ENCODE results near the gene DHCR24. TPM values are rescaled to one million over a fixed set of nuclear protein-coding genes. Genes with fewer than 3 reads are reported as not detected.

The DHCR24 gene
- total and polyA plus RNA-seq, 3 experiments from 2014 or later, result 2.6 to 59.8 (median 54.6) TPM

- DNase-seq, result no peak
- Histone ChIP-seq H3K36me3 (ENCODE audit: insufficient read depth, low read length) (no peaks in the 10 kb centered on the region), H3K4me1 (ENCODE audit: insufficient read depth, low read length) (no peaks in the 10 kb centered on the region), H3K4me3 (ENCODE audit: low read length) (no peak overlapping the region), H3K27me3 (ENCODE audit: insufficient read depth, low read length, poor library complexity, severe bottlenecking) (no peaks in the 10 kb centered on the region), H3K9me3 (ENCODE audit: low read length) (no peaks in the 10 kb centered on the region), H3K27ac (ENCODE audit: low read depth, low read length) (no peak overlapping the region)
- Mint-ChIP-seq H3K36me3 (peaks cover 0 to 11% (median 3%) of the 10 kb centered on the region in 3 donors), H3K27me3 (no peaks in the 10 kb centered on the region), H3K4me1 (no peaks in the 10 kb centered on the region), H3K9me3 (no peaks in the 10 kb centered on the region), H3K27ac (no peak overlapping the region), H3K4me3 (no peak overlapping the region)
- CTCF ChIA-PET, result no interaction called here
- POLR2A ChIA-PET, result no interaction called here
Measured at GRCh38 chr1:54844564-54844963, 42.4 kb downstream of the DHCR24 start.

DNA sequence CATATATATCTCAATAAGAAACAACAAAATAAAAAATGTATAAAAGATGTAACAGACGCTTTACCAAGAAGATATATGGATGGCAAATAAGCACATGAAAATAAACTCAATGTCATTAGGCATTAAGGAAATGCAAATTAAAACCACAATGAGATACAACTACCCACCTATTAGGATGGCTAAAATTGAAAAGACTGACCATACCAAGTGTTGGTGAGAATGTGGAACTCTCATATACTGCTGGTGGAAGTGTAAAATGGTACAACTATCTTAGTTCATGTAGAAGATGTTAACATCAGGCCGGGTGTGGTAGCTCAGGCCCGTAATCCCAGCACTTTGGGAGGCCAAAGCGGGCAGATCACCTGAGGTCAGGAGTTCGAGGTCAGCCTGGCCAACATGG lies 43.5 kb downstream of the DHCR24 start:
- H3K27ac Mint-ChIP-seq, result no peak overlapping the region
- H3K27me3 ChIP-seq (ENCODE audit: insufficient read depth, low read length, poor library complexity, severe bottlenecking), result no peaks in the 10 kb centered on the region
- H3K36me3 ChIP-seq (ENCODE audit: insufficient read depth, low read length), result no peaks in the 10 kb centered on the region
- DNase-seq, result no peak
- H3K4me3 ChIP-seq (ENCODE audit: low read length), result no peak overlapping the region
- no peaks in the 10 kb centered on the region for H3K4me1 Mint-ChIP-seq
- CTCF ChIA-PET, result no interaction called here
- no peaks in the 10 kb centered on the region for H3K9me3 Mint-ChIP-seq
- no peak overlapping the region for H3K27ac ChIP-seq (ENCODE audit: low read depth, low read length)
- H3K36me3 Mint-ChIP-seq, result peaks cover 0 to 11% (median 5%) of the 10 kb centered on the region in 3 donors
- no peaks in the 10 kb centered on the region for H3K9me3 ChIP-seq (ENCODE audit: low read length)
- H3K27me3 Mint-ChIP-seq, result peaks cover 0 to 2% of the 10 kb centered on the region in 2 donors
- no peaks in the 10 kb centered on the region for H3K4me1 ChIP-seq (ENCODE audit: insufficient read depth, low read length)
- POLR2A ChIA-PET, result no interaction called here
- H3K4me3 Mint-ChIP-seq, result no peak overlapping the region

- Mint-ChIP-seq H3K9me3 (no peaks in the 10 kb centered on the region), H3K4me3 (no peak overlapping the region), H3K4me1 (no peaks in the 10 kb centered on the region), H3K36me3 (peaks cover 0 to 12% (median 5%) of the 10 kb centered on the region in 3 donors), H3K27me3 (peaks cover 0 to 2% of the 10 kb centered on the region in 2 donors), H3K27ac (no peak overlapping the region)
- H3K9me3 ChIP-seq (ENCODE audit: low read length), result no peaks in the 10 kb centered on the region
- no peaks in the 10 kb centered on the region for H3K36me3 ChIP-seq (ENCODE audit: insufficient read depth, low read length)
- ChIA-PET POLR2A (no interaction called here), CTCF (no interaction called here)
- DNase-seq, result no peak
- no peak overlapping the region for H3K4me3 ChIP-seq (ENCODE audit: low read length)
- H3K27me3 ChIP-seq (ENCODE audit: insufficient read depth, low read length, poor library complexity, severe bottlenecking), result no peaks in the 10 kb centered on the region
- H3K27ac ChIP-seq (ENCODE audit: low read depth, low read length), result no peak overlapping the region
- no peaks in the 10 kb centered on the region for H3K4me1 ChIP-seq (ENCODE audit: insufficient read depth, low read length)
Measured at GRCh38 chr1:54842963-54843362, 44.0 kb downstream of the DHCR24 start.

GRCh38 chr1:54842206-54842915 lies 44.6 kb downstream of the DHCR24 start:
- H3K4me3 Mint-ChIP-seq, result no peak overlapping the region
- Histone ChIP-seq H3K27me3 (ENCODE audit: insufficient read depth, low read length, poor library complexity, severe bottlenecking) (no peaks in the 10 kb centered on the region), H3K27ac (ENCODE audit: low read depth, low read length) (no peak overlapping the region), H3K4me1 (ENCODE audit: insufficient read depth, low read length) (no peaks in the 10 kb centered on the region), H3K36me3 (ENCODE audit: insufficient read depth, low read length) (no peaks in the 10 kb centered on the region), H3K4me3 (ENCODE audit: low read length) (no peak overlapping the region), H3K9me3 (ENCODE audit: low read length) (no peaks in the 10 kb centered on the region)
- no peak for DNase-seq
- H3K27ac Mint-ChIP-seq, result no peak overlapping the region
- ChIA-PET CTCF (no interaction called here), POLR2A (no interaction called here)
- peaks cover 0 to 2% of the 10 kb centered on the region in 2 donors for H3K27me3 Mint-ChIP-seq
- H3K36me3 Mint-ChIP-seq, result peaks cover 0 to 16% (median 5%) of the 10 kb centered on the region in 3 donors
- H3K4me1 Mint-ChIP-seq, result no peaks in the 10 kb centered on the region
- no peaks in the 10 kb centered on the region for H3K9me3 Mint-ChIP-seq

GRCh38 chr1:54839824-54840223 lies 47.2 kb downstream of the DHCR24 start:
- H3K27me3 Mint-ChIP-seq, result peaks cover 2 to 3% of the 10 kb centered on the region in 2 donors

DNA sequence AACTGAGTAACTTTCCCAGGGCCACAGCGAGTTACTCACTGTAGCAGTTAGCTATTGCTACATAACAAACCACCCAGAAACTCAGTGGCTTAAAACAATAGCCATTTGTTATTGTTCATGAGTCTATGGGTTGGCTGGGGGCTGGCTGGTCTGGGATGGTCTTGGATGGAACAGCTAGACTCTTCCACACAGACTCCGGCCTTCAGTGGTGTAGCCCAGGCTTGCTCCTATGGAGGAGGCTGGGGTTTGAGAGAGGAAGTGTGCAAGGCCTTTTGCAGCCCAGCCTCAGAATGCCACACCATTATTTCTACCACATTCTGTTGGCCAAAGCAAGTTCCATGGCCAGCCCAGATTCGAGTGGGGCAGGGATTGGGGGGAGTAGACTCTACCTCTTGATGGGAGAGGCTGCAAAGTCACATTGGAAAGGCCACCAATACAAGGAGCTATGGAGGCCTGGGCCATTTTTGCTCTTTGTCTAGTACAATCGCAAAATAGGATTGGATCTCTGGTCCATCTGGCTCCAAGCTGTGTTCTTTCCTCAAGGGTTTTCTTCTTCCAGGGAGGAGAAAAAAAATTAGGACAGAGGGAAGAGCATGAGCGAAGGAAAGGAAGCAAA lies 48.3 kb downstream of the DHCR24 start:
- Histone ChIP-seq H3K36me3 (ENCODE audit: insufficient read depth, low read length) (no peaks in the 10 kb centered on the region), H3K4me3 (ENCODE audit: low read length) (no peak overlapping the region), H3K27ac (ENCODE audit: low read depth, low read length) (no peak overlapping the region), H3K9me3 (ENCODE audit: low read length) (no peaks in the 10 kb centered on the region), H3K27me3 (ENCODE audit: insufficient read depth, low read length, poor library complexity, severe bottlenecking) (no peaks in the 10 kb centered on the region), H3K4me1 (ENCODE audit: insufficient read depth, low read length) (no peaks in the 10 kb centered on the region)
- H3K27ac Mint-ChIP-seq, result peak overlapping the region in 1 of 8 donors; percentile 24
- peaks cover 0 to 16% (median 7%) of the 10 kb centered on the region in 3 donors for H3K36me3 Mint-ChIP-seq
- no peaks in the 10 kb centered on the region for H3K4me1 Mint-ChIP-seq
- H3K4me3 Mint-ChIP-seq, result no peak overlapping the region
- DNase-seq, result no peak
- ChIA-PET CTCF (no interaction called here), POLR2A (no interaction called here)
- H3K27me3 Mint-ChIP-seq, result peaks cover 2 to 3% of the 10 kb centered on the region in 2 donors
- H3K9me3 Mint-ChIP-seq, result no peaks in the 10 kb centered on the region

More at GRCh38 chr1:54839824-54840223, 47.2 kb downstream of the DHCR24 start:
- no peak overlapping the region for H3K27ac Mint-ChIP-seq
- H3K4me1 Mint-ChIP-seq, result no peaks in the 10 kb centered on the region
- H3K9me3 Mint-ChIP-seq, result no peaks in the 10 kb centered on the region
- ChIA-PET POLR2A (no interaction called here), CTCF (no interaction called here)
- H3K4me3 Mint-ChIP-seq, result no peak overlapping the region
- DNase-seq, result no peak
- no peaks in the 10 kb centered on the region for H3K9me3 ChIP-seq (ENCODE audit: low read length)
- H3K27ac ChIP-seq (ENCODE audit: low read depth, low read length), result no peak overlapping the region
- no peaks in the 10 kb centered on the region for H3K36me3 ChIP-seq (ENCODE audit: insufficient read depth, low read length)
- H3K27me3 ChIP-seq (ENCODE audit: insufficient read depth, low read length, poor library complexity, severe bottlenecking), result no peaks in the 10 kb centered on the region
- peaks cover 0 to 16% (median 5%) of the 10 kb centered on the region in 3 donors for H3K36me3 Mint-ChIP-seq
- no peak overlapping the region for H3K4me3 ChIP-seq (ENCODE audit: low read length)
- no peaks in the 10 kb centered on the region for H3K4me1 ChIP-seq (ENCODE audit: insufficient read depth, low read length)

GRCh38 chr1:54837002-54837853 lies 49.8 kb downstream of the DHCR24 start:
- POLR2A ChIA-PET, result no interaction called here

DNA sequence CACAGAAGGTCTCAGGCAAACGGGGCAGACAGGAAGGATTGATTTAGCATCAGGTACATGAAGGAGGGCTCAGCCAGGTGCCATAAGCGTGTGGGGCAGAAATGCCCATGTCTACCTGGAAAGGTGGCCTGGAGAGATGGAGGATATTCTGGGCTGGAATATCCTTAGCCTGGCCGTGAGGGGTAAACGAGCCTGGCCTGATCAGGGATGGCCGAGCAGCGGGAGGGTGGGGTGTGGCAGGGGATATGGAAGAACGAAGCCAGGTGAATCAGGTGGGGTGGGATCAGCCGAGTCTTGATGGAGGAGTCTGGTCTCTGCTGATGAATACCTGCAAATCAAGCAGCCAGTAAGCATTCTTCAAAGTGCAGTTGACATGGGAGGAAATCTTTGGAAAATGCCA lies 50.4 kb downstream of the DHCR24 start:
- no peak overlapping the region for H3K4me3 Mint-ChIP-seq
- H3K27me3 Mint-ChIP-seq, result peaks cover 2 to 3% of the 10 kb centered on the region in 2 donors
- Histone ChIP-seq H3K9me3 (ENCODE audit: low read length) (no peaks in the 10 kb centered on the region), H3K4me3 (ENCODE audit: low read length) (no peak overlapping the region), H3K27me3 (ENCODE audit: insufficient read depth, low read length, poor library complexity, severe bottlenecking) (no peaks in the 10 kb centered on the region), H3K4me1 (ENCODE audit: insufficient read depth, low read length) (no peaks in the 10 kb centered on the region), H3K27ac (ENCODE audit: low read depth, low read length) (no peak overlapping the region), H3K36me3 (ENCODE audit: insufficient read depth, low read length) (no peaks in the 10 kb centered on the region)
- no peak for DNase-seq
- POLR2A ChIA-PET, result no interaction called here
- H3K27ac Mint-ChIP-seq, result peak overlapping the region in 1 of 8 donors; percentile 24
- H3K36me3 Mint-ChIP-seq, result peaks cover under 1 to 14% (median 7%) of the 10 kb centered on the region in 3 donors
- peaks cover 0 to under 1% (median 0%) of the 10 kb centered on the region in 5 donors for H3K9me3 Mint-ChIP-seq
- no peaks in the 10 kb centered on the region for H3K4me1 Mint-ChIP-seq
- CTCF ChIA-PET, result no interaction called here

More at GRCh38 chr1:54837002-54837853, 49.8 kb downstream of the DHCR24 start:
- H3K36me3 Mint-ChIP-seq, result peaks cover 0 to 12% (median 7%) of the 10 kb centered on the region in 3 donors
- no peaks in the 10 kb centered on the region for H3K9me3 ChIP-seq (ENCODE audit: low read length)
- no peak overlapping the region for H3K27ac ChIP-seq (ENCODE audit: low read depth, low read length)
- H3K27me3 Mint-ChIP-seq, result peaks cover 2 to 3% of the 10 kb centered on the region in 2 donors
- CTCF ChIA-PET, result no interaction called here
- H3K36me3 ChIP-seq (ENCODE audit: insufficient read depth, low read length), result no peaks in the 10 kb centered on the region
- H3K4me1 Mint-ChIP-seq, result no peaks in the 10 kb centered on the region
- no peaks in the 10 kb centered on the region for H3K27me3 ChIP-seq (ENCODE audit: insufficient read depth, low read length, poor library complexity, severe bottlenecking)
- no peak overlapping the region for H3K4me3 Mint-ChIP-seq
- H3K4me1 ChIP-seq (ENCODE audit: insufficient read depth, low read length), result no peaks in the 10 kb centered on the region
- no peak overlapping the region for H3K4me3 ChIP-seq (ENCODE audit: low read length)
- no peak for DNase-seq
- H3K9me3 Mint-ChIP-seq, result no peaks in the 10 kb centered on the region
- H3K27ac Mint-ChIP-seq, result no peak overlapping the region
